NCI-H510A treated with DMSO at 0.1 percent for 48 hours (cell line): ENCODE data around the gene HOXB4.
"Not testable (repeated sequence)": the region's sequence is repeated elsewhere in the genome, so short reads cannot be mapped to it uniquely, and the experiment has no call there.

Experiments used
- DNase-seq: peaks from one replicate; lab custom pipeline; 2025; lab: John Stamatoyannopoulos, UW

HOXB4 gene

DNA sequence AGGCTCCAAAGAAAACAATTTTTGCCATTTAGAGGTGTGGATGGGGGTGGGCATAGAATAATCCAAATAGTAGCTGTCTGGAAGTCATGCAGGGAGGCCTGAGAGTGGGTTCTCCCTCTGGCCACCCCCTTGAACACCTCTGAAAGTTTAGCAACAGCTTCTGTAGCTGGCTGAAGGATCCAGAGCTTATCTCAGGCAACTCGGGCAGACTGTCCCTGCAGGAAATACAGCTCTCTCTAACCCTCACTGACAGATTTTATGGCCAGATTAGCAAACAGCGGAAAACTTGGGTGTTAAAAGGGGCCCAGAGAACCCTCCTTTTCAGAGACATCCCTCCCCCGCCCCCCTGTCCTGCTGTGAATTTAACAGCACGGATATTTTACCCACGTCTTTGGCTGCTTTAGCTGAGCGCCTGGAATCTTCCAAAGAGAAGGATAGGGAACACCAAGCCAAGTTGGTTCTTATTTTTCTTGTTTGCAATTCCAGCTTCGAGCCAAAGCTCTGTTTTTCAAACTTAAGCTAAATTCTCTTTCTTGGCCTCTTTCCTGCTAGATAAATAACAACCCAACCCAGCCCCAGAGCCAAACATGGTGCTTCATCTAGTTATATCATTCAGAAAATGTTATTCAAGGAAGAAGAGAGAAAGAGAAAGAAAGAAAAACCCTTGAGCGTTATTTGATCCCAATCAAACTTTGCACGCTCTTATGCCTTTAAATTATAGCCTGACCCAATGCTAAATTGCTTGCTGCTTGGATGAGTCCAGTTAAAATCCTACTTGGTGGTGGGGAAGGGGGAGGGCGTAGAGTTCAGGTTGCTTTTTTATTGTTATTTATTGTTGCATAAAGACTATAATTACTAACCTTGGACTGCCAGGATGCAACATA, 31.0 kb downstream of the HOXB4 start:
- DNase-seq: no peak

DNA sequence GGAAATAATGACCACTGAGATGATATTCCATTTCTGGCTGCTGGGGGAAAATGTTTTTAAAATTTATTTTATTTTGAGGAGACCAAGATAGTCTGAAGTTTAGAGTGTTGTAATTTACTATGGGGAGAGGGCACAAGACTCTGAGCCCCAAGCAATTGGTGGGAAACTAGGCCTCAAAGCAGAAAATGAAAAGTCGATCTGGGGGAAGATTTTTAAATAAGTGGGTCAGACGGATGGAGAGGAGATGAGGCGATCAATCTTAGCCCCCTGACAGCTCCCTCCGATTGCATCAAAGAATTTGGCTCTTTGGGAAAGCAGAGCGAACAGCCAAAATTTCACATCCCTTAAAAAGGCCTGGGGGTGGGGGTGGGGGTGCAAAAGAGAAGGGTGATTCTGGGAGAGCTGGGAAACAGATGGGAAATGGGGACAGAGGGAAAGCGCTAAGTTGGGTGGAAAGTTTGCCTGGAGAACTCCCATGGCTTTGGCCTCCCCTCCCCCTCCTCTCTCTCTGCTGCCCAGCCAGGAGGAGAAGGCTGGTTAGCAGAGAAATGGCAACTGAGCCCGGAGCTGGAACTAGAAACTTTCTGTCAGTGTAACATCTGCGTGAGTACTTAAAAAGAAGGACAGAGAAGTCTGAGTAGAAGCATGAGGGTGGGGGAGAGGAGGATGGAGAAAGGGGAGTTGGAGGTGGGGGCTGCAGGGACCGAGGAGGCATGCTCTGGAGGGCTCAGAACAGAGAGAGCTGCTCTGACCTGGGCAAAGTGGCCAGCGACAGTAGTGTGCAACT, 31.8 kb downstream of the HOXB4 start:
- no peak for DNase-seq

- DNase-seq: no peak
These were observed 32.6 kb downstream of the HOXB4 start for GRCh38 chr17:48545539-48545938.

DNA sequence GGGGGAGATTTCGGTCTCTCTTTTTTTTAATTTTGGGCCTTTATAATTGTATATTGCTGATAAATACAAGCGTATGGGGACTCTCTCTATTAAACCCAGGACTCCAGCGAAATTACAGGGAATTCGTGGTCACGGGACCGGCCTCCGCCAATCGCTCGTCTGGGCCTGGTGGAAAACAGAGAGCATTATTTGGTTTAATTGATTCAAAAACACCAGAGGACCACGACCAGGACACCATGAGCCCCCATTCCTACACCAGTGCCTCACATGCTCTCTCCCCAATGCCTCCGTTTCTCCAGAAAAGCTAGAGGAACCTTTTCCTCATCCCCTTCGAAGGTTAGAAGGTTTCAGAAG, 33.2 kb downstream of the HOXB4 start, which contains the start of gene HOXB2:
HOXB2 (minus strand) TSS at position 88 of the 354 bp plus-strand sequence. CDS start 198 bp downstream, outside the sequence.
- DNase-seq: no peak

DNA sequence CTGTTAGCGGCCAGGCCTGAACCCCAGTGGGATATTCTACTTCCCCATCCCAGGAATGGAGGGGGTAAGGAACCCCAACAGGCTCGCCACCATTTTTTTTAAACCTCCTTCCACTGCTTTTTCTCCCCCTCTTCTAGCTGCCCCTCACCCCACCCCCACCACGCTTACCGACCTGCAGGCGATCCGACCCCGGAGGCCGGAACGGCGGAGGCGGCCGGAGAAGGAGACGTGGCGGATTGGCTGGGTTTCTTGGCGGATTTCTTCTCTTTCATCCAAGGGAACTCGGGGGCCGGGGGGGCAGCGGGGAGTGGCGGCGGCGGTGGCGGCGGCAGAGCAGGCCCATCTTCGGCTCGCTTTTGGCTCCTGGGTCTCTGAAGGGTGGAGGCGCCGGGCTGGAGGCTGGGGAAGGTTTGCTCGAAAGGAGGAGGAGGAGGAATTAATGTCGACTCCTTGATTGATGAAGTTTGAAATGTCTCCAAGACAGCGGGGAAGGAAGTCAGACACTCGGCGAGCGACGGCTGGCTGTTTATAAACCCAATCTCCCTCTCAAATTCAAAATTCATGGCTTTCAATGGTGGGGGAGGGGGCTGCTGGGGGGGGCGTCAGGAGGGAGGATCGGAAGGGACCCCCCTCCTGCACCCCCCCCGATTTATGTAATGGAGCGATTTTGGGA, 33.7 kb downstream of the HOXB4 start:
- no peak for DNase-seq

GRCh38 chr17:48543854-48544348, 34.2 kb downstream of the HOXB4 start:
- no peak for DNase-seq

- DNase-seq: no peak
These were observed 34.9 kb downstream of the HOXB4 start for GRCh38 chr17:48543107-48543853.

DNA sequence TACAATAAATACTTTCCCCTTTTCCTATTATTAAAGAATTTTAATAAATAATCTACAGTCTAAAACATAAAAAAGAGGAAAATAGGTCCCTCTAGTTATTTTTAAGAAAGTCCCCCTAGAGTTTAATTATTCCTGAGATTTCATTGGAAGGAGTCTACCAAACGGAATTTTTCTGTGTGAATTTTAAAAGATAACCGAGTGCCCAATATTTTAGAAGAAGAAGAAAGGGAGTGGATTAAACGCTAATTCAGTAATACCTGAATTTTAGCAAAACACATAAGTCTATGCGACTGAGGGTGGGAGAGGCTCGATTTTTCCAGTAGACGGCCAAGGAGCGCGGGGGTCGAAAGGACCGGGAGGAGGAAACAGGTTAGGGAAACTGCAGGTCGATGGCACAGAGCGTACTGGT, 35.4 kb downstream of the HOXB4 start:
- DNase-seq: no peak

- DNase-seq: no peak
These were observed 36.0 kb downstream of the HOXB4 start for GRCh38 chr17:48542114-48542656.

GRCh38 chr17:48541577-48542113, 36.5 kb downstream of the HOXB4 start:
- DNase-seq: no peak

GRCh38 chr17:48541036-48541576, 37.0 kb downstream of the HOXB4 start:
- DNase-seq: no peak

- DNase-seq: no peak
These were observed 37.9 kb downstream of the HOXB4 start for GRCh38 chr17:48540213-48540612.

GRCh38 chr17:48539177-48539576, 39.0 kb downstream of the HOXB4 start:
- no peak for DNase-seq

DNA sequence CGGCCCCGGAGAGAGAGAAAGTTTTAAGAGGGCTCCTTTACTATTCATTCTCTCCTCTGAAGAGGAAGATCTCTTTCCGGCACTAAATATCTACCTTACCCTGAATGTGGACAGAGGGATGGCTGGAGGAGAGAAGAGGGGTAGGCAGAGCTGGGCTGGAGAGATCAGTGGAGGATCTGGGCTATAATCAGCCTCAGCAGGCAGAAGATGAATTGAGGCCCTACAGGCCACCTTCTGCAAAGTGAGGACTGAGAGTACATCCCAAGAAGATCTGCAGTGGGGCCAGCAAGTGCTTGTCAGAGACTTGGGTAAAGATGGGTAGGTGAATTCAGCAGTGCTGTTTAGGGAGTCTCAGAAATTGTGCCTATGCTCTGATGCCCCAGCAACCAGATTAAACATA, 40.8 kb downstream of the HOXB4 start:
- DNase-seq: no peak

DNA sequence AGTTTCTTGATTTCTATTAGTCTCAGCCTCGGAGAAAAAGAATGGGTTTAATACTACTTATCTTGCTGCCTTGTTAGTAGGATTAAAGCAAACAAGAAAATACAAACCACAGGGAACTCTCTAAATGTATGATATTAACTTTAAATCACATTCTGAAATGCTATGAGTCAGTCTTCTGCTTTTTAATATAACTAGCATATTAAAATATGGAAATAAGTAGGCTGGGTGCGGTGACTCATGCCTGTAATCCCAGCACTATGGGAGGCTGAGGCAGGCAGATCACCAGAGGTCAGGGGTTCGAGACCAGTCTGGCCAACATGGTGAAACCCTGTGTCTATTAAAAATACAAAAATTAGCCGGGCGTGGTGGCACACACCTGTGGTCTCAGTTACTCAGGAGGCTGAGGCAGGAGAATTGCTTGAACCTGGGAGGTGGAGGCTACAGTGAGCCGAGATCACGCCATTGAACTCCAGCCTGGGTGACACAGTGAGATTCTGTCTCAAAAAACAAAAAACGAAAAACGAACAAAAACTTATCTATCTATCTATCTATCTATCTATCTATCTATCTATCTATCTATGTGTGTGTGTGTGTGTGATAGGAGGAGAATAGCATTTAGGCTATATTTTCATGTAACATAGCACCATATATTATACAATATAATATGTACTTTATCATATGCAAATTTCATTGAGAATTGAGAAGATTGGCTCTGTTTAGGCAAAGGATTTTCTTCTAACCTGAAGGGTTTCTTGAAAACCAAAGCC, 42.2 kb downstream of the HOXB4 start:
- not testable (repeated sequence) for DNase-seq

- no peak for DNase-seq
These were observed 45.9 kb downstream of the HOXB4 start for GRCh38 chr17:48532261-48532660.

- no peak for DNase-seq
These were observed 47.3 kb downstream of the HOXB4 start, which contains the start of gene HOXB1 for GRCh38 chr17:48530887-48531272. Gene HOXB1, minus strand, starts transcription at chr17:48531011. Its CDS starts 107 bp downstream, at chr17:48530904.

DNA sequence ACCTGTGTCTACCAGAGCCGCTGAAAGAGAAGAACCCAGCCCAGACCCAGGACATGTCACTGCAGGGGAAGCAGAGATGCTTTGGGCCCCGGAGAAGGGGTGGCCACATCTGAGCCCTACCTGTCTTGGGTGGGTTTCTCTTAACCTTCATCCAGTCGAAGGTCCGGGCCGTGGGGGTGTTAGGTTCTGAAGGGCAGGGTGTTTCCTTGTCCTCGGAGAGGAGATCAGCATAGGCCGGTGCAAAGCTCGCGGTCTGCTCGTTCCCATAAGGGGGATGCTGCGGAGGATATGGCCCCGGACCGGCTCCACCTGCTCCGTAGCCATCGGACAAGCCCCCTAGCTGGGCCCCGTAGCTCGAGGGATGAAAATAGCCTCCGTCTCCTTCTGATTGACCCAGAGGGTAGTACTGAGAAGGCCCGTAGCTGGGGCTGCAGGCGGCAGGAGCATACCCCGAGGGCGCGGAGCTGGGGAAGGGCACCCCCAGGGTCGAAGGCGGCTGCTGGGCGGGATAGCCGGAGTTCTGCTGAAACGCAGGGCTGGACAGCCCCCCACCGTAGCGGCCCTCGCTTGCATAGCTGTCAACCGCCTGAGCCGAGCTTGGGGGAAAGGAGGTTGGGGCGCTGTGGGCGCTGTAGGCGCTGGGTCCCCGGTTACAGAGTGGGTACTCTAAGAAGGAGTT, 47.8 kb downstream of the HOXB4 start:
- DNase-seq: no peak

GRCh38 chr17:48529683-48530009, 48.5 kb downstream of the HOXB4 start:
- DNase-seq: no peak
